ENCODE measurements around the gene THAP6.
"Not testable (repeated sequence)": the region's sequence is repeated elsewhere in the genome, so short reads cannot be mapped to it uniquely, and the experiment has no call there.

Gene THAP6, protein sequence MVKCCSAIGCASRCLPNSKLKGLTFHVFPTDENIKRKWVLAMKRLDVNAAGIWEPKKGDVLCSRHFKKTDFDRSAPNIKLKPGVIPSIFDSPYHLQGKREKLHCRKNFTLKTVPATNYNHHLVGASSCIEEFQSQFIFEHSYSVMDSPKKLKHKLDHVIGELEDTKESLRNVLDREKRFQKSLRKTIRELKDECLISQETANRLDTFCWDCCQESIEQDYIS

DNA sequence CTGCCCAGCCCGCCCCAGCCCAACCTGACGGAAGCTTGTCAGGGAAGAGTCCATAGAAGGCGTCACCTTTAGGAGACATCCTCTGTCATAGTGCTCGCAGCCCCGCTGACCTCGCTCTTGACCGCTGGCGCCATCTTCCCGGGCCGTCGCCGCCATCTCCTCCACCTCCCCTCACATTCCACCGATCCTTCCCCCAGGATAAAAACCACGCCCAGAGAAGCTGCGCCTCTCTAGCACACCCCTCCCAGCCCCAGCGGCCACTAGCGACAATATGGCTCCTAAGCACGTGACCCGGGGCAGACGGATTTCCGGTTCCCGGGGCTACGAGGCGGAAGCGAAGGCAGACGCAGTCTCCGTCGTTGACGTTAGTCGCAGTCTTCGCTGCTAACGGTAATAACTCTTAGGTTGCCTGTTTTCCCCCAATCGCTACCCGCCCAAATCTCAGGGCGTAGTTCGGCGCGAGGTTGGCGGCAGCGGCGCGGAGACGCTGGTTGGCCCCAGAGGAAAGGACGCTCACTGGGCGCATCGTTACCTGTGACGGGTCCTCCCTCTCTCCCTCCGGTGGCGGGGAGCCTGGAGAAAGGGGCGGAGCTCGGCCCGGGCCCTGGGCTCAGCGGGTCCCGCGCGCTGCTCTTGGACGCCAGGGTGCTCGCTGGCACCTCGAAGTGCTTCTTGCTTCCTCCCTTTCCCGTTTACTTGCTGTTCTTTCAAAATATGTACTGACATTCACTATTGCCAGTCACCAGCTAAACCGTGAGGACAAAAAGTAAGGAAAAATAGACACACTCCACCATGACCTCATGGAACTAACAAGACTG is at the start of gene THAP6, which contains the start of gene RCHY1:
Gene THAP6 (plus strand): TSS at position 343 of the 818 bp plus-strand sequence. CDS start 980 bp downstream, outside the sequence.
Gene RCHY1 (minus strand): TSS at position 273 of the 818 bp plus-strand sequence. CDS start 117 bp downstream, at position 156.
- DNase-seq: peak; percentile 91 to 95

DNA sequence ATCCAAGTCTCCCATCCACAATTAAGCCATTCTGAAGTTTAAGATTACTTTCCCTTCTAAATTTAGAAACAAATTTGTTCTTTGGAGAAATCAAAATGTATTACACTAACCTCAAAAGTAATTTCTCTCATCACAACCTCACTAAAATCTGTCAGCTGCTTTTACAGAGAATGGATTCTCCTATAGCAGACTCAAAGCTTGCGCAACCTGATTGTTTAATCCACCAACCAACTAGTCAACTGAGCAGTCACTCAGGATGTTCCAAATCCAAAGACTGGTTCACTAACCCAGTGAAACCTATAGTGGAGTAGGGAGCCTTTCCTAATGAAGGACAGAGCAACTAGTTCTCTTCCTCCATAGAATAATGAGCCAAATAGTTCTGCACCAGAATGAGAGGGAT is 44.4 kb upstream of the THAP6 start:
- DNase-seq: no peak

DNA sequence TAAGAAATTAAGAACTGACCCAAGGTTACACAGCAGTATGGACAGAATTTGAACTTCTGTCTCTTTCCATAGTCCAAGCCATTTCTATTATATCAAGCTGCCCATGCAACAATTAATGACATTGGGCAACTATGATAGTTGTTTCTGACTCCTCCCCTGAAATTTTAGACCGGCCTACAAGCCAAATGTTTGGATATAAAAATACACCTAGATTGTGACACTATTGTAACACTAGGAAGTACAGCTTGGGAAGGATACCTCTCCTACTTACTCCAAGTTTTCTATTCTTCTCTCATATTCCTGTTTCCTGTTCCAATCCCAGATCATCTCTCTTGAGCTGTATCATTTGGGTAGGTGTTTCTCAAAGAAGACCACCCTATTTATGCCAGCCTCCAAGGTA is 43.5 kb upstream of the THAP6 start:
- no peak for DNase-seq

DNA sequence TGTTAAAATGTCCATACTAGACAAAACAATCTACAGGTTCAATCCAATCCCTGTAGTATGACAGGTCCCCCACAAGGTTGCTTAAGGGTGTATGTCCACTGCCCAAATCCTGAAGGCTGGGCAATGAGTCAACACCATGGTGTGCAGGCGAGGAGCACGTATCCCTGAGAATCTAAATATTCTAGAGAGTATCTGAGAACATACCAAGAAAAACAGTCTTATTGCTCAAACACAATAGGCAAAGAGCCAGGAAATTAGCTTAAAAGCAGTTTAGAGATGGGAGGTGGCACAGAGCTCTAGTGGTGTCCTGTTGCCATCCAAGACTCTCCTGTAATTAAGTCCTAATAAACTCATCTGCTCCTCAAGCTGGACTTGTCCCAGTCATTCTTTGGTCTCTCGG is 37.1 kb upstream of the THAP6 start:
- no peak for DNase-seq

DNA sequence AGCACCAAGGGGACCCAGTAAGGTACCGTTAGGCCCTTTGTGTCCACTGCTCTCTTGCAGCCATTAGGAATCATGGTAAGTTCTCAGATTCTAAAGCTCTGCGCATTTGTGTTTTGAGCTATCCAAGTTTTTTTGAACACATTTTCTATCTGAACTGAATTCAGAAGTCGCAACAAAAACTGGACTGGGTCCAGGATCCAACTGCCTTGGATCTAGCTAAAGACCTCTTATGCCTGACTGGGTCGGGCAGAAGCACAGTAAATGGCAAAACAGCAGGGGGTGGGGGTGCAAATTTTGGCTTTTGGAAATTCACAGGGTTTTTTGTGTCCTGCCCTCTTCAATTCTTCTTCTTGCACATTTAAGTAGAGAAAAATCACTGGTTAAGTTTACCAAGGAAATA is 30.1 kb upstream of the THAP6 start:
- no peak for DNase-seq

DNA sequence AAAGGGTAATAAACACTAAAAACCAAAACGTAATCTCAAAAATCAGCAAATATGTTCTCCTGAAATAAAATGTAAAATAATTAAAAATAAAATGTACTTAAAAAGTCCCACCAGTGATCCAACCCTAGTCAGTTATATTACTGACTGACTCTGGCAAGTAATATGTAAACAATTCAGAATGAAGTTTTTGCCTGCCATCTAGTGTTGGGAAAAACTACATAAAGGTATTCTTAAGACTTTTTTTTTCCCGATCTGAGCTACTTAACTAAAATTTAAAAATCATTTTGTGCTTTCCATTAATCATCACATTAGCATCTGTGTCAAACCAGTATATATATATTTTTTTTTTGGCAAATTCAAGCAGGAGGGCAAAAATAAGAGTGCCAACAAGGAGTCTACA is 24.1 kb upstream of the THAP6 start:
- no peak for DNase-seq

DNA sequence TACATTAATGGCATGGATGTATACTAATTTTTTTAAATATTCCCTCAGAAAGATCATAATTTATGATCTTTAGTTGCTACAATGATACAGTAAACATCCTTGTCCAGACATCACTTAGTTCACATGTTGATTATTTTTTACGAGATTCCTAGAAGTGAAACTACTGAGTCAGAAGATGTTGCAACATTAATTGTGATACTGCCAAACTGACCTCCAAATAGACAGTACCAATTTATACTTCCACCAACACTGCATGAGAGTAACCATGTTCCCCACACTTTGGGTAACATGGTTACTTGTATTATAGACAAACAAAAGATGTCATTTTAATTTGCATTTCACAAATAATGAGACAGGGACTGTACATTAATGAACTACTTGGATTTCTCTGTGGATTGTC is 19.7 kb upstream of the THAP6 start:
- DNase-seq: no peak

DNA sequence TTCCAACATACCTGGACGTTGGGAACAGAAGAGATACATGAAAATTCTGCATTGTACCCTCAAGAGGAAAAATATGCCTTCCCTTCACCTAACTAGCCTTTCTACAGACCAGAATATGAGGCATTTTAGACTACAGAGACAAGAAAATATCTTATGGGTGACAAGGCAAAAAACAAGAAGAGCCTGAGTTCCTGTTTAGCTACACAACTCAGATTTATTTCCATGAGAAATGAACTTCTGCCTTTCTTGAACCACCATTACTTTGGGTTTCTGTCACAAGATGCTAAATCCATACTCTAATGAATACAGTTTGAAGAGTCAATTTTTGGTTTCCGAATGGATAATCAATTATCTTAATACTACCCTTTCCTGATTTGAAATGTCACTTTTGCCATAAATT is 18.8 kb upstream of the THAP6 start:
- no peak for DNase-seq

DNA sequence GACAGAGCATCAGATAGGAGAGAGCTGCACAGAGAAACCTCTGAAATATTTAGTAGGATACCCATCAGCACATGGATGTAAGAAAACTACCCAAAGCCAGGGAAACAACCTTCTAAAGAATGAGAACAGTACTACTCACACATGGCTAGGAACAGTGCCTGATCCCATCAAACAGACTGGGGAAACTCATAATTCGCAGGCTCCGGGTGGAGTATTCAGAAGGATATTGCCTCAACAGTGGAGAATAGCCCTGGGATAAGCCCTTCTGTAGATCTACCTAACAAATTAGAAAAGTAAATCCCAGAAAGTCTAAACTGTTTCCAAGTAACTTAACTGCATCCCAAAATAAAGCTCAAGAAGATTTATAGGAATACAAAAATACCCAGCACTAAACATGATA is 17.9 kb upstream of the THAP6 start:
- DNase-seq: no peak

DNA sequence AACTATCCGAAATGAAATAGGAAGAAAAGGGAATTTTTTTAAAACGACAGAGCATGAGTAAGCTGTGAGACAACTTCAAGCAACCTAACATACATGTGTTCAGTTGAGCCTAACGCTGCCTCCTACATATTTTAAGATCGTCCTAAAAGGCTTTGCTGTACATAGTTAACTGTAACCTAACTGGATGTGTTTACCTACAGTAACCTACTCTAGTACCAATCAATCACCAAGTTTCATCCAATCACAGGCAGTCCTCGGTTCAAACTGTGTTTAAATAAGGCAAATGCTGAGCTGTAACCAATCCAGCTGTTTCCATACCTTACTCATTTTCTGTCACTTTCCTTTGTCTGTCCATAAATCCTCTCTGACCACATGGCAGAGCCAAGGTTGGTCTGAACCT is 17.1 kb upstream of the THAP6 start:
- DNase-seq: no peak

DNA sequence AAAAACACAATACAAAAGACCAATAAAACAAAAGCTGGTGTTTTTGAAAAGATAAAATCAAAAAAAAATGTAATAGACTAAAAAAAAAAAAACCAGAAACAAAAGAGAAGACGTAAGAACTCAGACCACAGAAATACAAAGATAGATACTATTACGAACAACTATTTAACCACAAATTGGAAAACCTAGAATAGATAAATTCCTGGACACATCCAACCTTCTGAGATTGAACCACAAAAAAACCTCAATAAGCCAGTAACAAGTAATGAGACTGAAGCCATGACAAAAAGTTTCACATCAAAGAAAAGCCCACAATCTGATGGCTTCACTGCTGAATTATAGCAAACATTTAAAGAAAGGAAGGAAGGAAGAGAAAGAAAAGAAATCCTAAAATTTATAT is 16.2 kb upstream of the THAP6 start:
- DNase-seq: no peak

DNA sequence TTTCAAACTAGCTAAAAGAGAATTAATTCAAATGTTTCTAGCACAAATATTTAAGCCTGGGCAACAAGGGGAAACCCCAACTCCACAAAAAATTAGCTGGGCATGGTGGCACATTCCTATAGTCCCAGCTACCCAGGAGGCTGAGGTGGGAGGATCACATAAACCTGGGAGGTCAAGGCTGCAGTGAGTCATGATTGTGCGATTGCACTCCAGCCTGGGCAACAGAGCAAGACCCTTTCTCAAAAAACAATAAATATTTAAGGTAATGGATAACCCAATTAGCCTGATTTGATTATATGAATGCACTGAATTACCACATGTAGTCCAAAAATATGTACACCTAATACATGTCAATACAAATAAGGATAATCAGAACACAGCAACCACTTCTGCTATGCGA is 14.4 kb upstream of the THAP6 start:
- no peak for DNase-seq

DNA sequence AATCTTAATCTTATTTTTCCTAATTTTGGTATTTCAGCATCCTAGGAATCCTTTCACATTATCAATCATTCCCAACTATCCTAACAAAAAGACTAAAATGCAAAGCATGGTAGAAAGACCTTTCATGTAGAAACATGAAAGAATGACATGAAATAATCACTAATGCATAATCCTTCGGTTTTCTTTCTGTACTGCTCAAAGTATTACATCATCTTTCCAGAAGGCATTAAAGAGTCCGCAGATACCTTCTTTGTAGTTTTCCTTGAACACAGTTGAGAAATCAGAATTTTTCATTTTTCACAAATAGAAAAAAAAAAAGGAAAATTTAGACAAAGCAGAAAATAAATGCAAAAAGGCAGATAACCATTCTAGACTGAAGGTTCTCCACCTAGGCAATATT is 11.6 kb upstream of the THAP6 start:
- no peak for DNase-seq

DNA sequence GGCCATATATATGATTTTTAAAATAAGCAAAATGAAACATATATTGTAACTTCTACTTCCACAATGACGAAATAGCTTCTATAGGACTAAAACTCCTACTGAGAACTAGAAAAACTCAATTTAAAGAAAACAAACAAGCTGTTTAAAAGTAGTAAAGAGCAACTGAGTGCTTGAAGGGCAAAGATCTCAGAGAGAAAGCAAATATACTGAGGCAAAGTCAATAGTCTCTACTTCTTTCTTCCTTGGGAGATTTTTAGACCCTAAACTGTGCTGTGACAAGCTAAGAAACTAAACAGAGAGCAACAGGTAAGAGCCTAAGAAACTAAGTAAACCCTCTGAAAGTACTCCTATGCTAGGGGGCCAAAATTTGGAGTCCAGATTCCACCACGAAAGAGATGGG is 8.6 kb upstream of the THAP6 start:
- no peak for DNase-seq

DNA sequence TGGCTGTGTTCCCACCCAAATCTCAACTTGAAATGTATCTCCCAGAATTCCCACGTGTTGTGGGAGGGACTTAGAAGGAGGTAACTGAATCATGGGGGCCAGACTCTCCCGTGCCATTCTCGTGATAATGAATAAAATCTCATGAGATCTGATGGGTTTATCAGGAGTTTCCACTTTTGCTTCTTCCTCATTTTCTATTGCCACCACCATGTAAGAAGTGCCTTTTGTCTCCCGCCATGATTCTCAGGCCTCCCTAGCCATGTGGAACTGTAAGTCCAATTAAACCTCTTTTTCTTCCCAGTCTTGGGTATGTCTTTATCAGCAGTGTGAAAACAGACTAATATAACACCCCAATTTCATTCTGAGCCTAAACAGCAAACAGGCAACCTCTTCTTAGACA is 4.7 kb upstream of the THAP6 start:
- not testable (repeated sequence) for DNase-seq

DNA sequence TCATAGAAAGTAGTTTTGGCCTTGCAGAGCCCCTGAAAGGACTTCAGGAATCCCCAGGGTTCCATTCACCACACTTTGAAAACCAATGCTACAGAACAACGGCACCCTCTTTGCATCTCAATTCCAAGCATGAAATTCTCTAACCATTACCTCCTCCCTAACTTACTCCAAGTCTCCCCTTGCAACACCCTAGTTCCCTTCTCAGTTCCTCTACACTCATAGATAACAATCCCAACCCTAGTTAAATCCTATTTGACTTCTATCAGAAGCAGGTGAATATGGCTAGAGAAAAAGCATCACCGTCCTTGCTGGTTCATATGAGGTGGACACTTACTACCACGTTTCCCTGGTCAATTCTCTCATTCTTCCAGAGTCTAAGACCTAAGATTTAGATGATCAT is 2.4 kb upstream of the THAP6 start:
- DNase-seq: no peak

DNA sequence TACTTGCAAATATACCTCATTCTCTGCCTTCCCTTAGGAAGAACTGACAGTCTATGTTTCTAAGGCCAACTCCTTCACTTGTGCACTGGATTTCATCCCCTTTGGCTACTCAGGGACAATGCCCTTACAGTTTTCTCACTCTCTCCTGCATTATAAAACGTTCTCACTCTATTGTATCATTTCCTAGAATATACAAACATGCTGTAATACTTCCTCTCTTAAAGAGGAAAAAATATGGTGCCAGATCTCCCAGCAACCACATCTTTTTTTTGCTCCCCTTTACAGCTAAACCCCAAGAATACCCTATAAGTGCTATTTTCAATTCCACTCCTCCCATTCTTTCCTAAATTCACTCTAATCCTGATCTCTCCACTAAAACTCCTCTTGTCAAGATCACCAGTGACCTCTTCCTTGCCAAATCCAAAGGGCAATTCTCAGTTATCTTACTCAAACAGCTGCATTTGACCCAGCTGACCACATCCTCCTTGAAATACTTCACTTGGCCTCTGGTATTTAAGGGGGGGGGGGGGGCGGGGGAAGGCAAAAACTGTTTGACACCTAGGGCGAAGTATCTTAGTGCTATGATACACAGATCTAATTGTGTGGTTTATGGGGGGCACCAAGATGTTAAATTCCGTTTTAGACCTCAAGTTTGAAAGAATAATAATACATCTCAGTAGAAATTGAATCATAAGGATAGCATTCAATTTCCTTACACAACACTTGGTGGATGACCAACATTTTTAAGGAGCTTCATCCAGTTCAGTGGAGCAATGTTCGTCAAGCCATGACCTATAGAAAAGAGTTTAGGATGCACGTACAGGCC is 1.7 kb upstream of the THAP6 start:
- no peak for DNase-seq

DNA sequence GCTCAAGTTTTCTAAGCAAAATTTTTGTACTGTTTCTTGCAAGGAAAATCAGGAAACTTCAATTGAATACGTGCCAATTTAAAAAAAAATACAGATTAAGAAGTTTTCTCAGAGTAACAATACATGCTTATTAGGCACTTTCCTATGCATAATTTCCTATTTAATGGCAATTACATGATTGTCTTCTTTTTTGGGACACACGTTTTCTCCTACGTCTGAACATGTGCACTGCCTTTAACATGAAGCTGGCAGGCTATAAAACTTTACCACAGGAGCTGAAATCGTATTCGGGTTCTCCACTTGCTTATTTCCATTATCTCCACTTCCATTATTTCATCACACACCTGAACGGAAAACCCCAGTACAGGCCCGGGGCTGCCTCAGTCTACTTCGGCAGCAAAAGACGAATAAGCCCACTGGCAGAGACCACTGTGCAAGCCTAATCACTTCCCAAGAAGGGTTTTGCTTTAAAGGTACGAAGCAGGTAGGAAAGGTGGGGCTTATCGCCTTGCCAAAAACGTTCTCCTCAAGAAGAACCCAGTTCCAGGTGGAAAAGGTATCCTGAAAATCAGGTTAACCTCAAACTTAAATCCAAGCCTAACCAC is 645 bp upstream of the THAP6 start:
- no peak for DNase-seq

DNA sequence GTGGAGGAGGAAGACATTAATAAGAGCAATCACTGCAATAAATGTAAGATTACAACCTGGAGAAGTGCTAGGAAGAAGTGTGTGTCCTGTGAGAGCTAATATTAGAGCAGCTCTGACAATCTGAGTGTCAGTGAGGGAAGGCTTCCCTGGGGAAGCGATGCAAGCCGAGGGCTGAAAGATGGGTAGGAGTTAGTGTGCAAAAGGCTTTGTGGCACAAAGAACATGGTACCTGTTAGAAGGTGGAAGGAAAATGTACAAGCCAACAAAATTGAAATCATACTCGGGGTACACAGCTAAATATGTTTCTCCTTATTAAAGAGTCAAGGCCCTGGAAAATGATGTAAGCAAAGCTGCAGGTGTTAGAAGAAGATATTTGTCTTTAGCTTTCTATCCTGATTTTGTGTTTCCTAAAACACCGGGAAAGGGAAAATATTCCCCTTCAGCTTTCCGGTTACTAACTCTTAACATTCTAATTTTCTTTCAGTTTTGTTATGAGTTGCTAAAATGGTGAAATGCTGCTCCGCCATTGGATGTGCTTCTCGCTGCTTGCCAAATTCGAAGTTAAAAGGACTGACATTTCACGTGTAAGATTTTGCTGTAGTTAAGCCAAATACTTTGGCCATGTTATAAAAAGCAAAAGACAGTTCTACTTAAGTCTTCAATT is 808 bp downstream of the THAP6 start:
- DNase-seq: peak; percentile 10 to 24

DNA sequence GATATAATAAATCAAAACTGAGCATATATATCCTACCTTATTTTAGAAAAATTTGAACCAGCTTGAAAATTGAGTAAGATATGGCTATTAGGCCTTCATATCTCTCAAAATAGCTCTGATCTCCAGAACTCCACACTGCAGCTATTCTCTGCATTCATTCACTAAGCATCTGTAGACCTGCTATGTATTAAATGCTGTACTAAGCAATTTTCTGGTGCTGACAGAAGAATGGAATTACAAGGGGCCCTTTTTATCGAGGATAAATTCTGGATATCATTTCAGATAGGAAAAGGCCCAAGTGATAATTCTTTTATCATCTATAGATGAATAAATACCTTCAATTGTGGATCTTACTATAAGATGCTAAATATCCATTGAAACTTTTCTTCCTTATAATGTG is 1.9 kb downstream of the THAP6 start:
- DNase-seq: no peak

DNA sequence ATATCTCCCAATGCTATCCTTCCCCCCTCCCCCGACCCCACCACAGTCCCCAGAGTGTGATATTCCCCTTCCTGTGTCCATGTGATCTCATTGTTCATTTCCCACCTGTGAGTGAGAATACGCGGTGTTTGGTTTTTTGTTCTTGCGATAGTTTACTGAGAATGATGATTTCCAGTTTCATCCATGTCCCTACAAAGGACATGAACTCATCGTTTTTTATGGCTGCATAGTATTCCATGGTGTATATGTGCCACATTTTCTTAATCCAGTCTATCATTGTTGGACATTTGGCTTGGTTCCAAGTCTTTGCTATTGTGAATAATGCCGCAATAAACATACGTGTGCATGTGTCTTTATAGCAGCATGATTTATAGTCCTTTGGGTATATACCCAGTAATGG is 5.2 kb downstream of the THAP6 start:
- not testable (repeated sequence) for DNase-seq

DNA sequence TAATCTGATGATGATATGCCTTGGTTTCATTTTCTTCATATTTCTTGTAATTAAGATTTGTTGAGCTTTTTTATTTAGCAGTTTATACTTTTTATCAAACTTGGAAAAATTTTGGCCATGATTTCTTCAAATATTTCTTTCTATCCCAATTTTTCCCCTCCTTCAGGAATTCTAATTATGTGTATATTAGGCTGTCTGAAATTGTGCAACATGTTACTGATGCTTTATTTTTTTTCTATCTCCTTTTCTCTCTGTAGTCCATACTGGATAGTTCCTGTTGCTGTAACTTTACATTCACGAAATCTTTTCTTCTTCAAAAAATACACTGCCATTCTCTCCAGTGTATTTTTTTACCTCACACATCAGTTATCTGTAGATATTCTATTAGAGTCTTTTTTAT is 10.8 kb downstream of the THAP6 start:
- DNase-seq: no peak

DNA sequence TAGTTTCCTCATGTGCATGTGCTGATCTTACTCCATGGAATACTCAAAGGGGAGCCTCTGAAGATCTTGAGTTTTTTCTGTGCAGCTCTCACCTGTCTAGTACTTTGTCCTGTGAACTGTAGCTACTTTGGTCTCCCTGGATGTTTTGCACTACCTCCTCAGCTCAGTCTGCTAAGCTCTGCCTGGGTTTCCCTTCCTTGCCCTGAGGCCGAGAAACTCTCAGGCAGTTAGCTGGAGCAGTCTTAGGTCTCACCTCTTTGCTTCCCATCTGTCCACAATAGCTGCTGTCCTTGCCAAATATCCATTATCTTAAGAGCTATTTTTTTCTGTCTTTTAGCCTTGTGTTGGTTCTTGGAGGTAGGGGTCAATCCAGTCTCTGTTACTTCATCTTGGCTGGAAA is 11.6 kb downstream of the THAP6 start:
- no peak for DNase-seq

All from stimulated activated CD4-positive, alpha-beta T cell treated with anti-CD3 and anti-CD28 coated beads, Interleukin-2, amount 100 ng/mL, for 24 hours (primary cell).